ENCODE measurements around the gene GPANK1. TPM values are rescaled to one million over a fixed set of nuclear protein-coding genes. Genes with fewer than 3 reads are reported as not detected.
A peak's percentile ranks its signal among the peaks of the same experiment; 100 is the strongest.

The GPANK1 gene
- total and polyA plus RNA-seq, 5 donors: 16.8 to 24.6 (median 22.2) TPM

GRCh38 chr6:31634969-31635575 is 29.7 kb downstream of the GPANK1 start:
- DNase-seq: no peak
- ATAC-seq: no peak
- H3K9me3 ChIP-seq (ENCODE audit: control insufficient read depth, low read length): no peaks in the 10 kb centered on the region
- H3K27ac ChIP-seq (ENCODE audit: low read length): no peak overlapping the region
- H3K27me3 ChIP-seq (ENCODE audit: control insufficient read depth, insufficient read depth): no peaks in the 10 kb centered on the region
- intact Hi-C loops (cut with DNase I): no loop called here
- 69% methylated on average over 11 of the region's 11 CpGs for WGBS
- no peak overlapping the region for H3K4me3 ChIP-seq (ENCODE audit: low read length)
- no peaks in the 10 kb centered on the region for H3K4me1 ChIP-seq (ENCODE audit: control insufficient read depth, insufficient read depth, low read length)

- 84% methylated on average over 3 of the region's 3 CpGs for WGBS
- H3K4me3 ChIP-seq (ENCODE audit: low read length): no peak overlapping the region
- no peaks in the 10 kb centered on the region for H3K4me1 ChIP-seq (ENCODE audit: control insufficient read depth, insufficient read depth, low read length)
- no peaks in the 10 kb centered on the region for H3K27me3 ChIP-seq (ENCODE audit: control insufficient read depth, insufficient read depth)
- intact Hi-C loops (cut with DNase I): no loop called here
- no peaks in the 10 kb centered on the region for H3K9me3 ChIP-seq (ENCODE audit: control insufficient read depth, low read length)
- ATAC-seq: no peak
- DNase-seq: no peak
- no peak overlapping the region for H3K27ac ChIP-seq (ENCODE audit: low read length)
Observed at GRCh38 chr6:31634131-31634530, 30.7 kb downstream of the GPANK1 start.

GRCh38 chr6:31633447-31633846 is 31.4 kb downstream of the GPANK1 start:
- no peak overlapping the region for H3K4me3 ChIP-seq (ENCODE audit: low read length)
- no peak for ATAC-seq
- H3K27ac ChIP-seq (ENCODE audit: low read length): no peak overlapping the region
- intact Hi-C loops (cut with DNase I): no loop called here
- WGBS: 78% methylated on average over 7 of the region's 7 CpGs
- no peaks in the 10 kb centered on the region for H3K9me3 ChIP-seq (ENCODE audit: control insufficient read depth, low read length)
- no peaks in the 10 kb centered on the region for H3K4me1 ChIP-seq (ENCODE audit: control insufficient read depth, insufficient read depth, low read length)
- DNase-seq: peak in 1 of 3 donors; percentile 34
- H3K27me3 ChIP-seq (ENCODE audit: control insufficient read depth, insufficient read depth): no peaks in the 10 kb centered on the region

GRCh38 chr6:31632279-31632946 is 32.4 kb downstream of the GPANK1 start:
- H3K27me3 ChIP-seq (ENCODE audit: control insufficient read depth, insufficient read depth): no peaks in the 10 kb centered on the region
- H3K4me3 ChIP-seq (ENCODE audit: low read length): no peak overlapping the region
- no peaks in the 10 kb centered on the region for H3K4me1 ChIP-seq (ENCODE audit: control insufficient read depth, insufficient read depth, low read length)
- no peaks in the 10 kb centered on the region for H3K9me3 ChIP-seq (ENCODE audit: control insufficient read depth, low read length)
- intact Hi-C loops (cut with DNase I): no loop called here
- peak in 1 of 3 donors; percentile 48 for DNase-seq
- no peak overlapping the region for H3K27ac ChIP-seq (ENCODE audit: low read length)
- ATAC-seq: peak in 1 of 2 donors; percentile 2
- 88% methylated on average over 26 of the region's 26 CpGs for WGBS

GRCh38 chr6:31631681-31632278 is 33.0 kb downstream of the GPANK1 start:
- intact Hi-C loops (cut with DNase I): no loop called here
- WGBS: 89% methylated on average over 32 of the region's 32 CpGs
- H3K4me3 ChIP-seq (ENCODE audit: low read length): no peak overlapping the region
- H3K4me1 ChIP-seq (ENCODE audit: control insufficient read depth, insufficient read depth, low read length): no peaks in the 10 kb centered on the region
- H3K27ac ChIP-seq (ENCODE audit: low read length): no peak overlapping the region
- ATAC-seq (peak; percentile 7 to 11), DNase-seq (peak in 1 of 3 donors; percentile 55)
- H3K27me3 ChIP-seq (ENCODE audit: control insufficient read depth, insufficient read depth): no peaks in the 10 kb centered on the region
- no peaks in the 10 kb centered on the region for H3K9me3 ChIP-seq (ENCODE audit: control insufficient read depth, low read length)

- intact Hi-C loops (cut with DNase I): no loop called here
- no peaks in the 10 kb centered on the region for H3K4me1 ChIP-seq (ENCODE audit: control insufficient read depth, insufficient read depth, low read length)
- H3K9me3 ChIP-seq (ENCODE audit: control insufficient read depth, low read length): no peaks in the 10 kb centered on the region
- H3K4me3 ChIP-seq (ENCODE audit: low read length): no peak overlapping the region
- H3K27ac ChIP-seq (ENCODE audit: low read length): no peak overlapping the region
- no peaks in the 10 kb centered on the region for H3K27me3 ChIP-seq (ENCODE audit: control insufficient read depth, insufficient read depth)
- DNase-seq (peak in 1 of 3 donors; percentile 40), ATAC-seq (peak in 1 of 2 donors; percentile 3)
- 82% methylated on average over 16 of the region's 16 CpGs for WGBS
Observed at GRCh38 chr6:31631209-31631608, 33.6 kb downstream of the GPANK1 start.

- Histone ChIP-seq H3K27ac (ENCODE audit: low read length) (no peak overlapping the region), H3K9me3 (ENCODE audit: control insufficient read depth, low read length) (no peaks in the 10 kb centered on the region), H3K4me1 (ENCODE audit: control insufficient read depth, insufficient read depth, low read length) (no peaks in the 10 kb centered on the region), H3K27me3 (ENCODE audit: control insufficient read depth, insufficient read depth) (no peaks in the 10 kb centered on the region), H3K4me3 (ENCODE audit: low read length) (no peak overlapping the region)
- intact Hi-C loops (cut with DNase I): no loop called here
- WGBS: 91% methylated on average over 25 of the region's 25 CpGs
- peak in 1 of 3 donors; percentile 18 for DNase-seq
- ATAC-seq: peak in 1 of 2 donors; percentile 1
Observed at GRCh38 chr6:31630177-31630934, 34.4 kb downstream of the GPANK1 start.

GRCh38 chr6:31629014-31629413 is 35.8 kb downstream of the GPANK1 start:
- no peaks in the 10 kb centered on the region for H3K9me3 ChIP-seq (ENCODE audit: control insufficient read depth, low read length)
- no peak overlapping the region for H3K27ac ChIP-seq (ENCODE audit: low read length)
- DNase-seq (no peak), ATAC-seq (no peak)
- intact Hi-C loops (cut with DNase I): no loop called here
- no peaks in the 10 kb centered on the region for H3K27me3 ChIP-seq (ENCODE audit: control insufficient read depth, insufficient read depth)
- no peak overlapping the region for H3K4me3 ChIP-seq (ENCODE audit: low read length)
- no peaks in the 10 kb centered on the region for H3K4me1 ChIP-seq (ENCODE audit: control insufficient read depth, insufficient read depth, low read length)
- 86% methylated on average over 7 of the region's 7 CpGs for WGBS

GRCh38 chr6:31627690-31628287 is 37.0 kb downstream of the GPANK1 start:
- Histone ChIP-seq H3K9me3 (ENCODE audit: control insufficient read depth, low read length) (no peaks in the 10 kb centered on the region), H3K4me1 (ENCODE audit: control insufficient read depth, insufficient read depth, low read length) (no peaks in the 10 kb centered on the region), H3K4me3 (ENCODE audit: low read length) (no peak overlapping the region), H3K27me3 (ENCODE audit: control insufficient read depth, insufficient read depth) (no peaks in the 10 kb centered on the region), H3K27ac (ENCODE audit: low read length) (no peak overlapping the region)
- intact Hi-C loops (cut with DNase I): no loop called here
- 96% methylated on average over 19 of the region's 19 CpGs for WGBS
- no peak for DNase-seq
- no peak for ATAC-seq

- DNase-seq (no peak), ATAC-seq (no peak)
- no peak overlapping the region for H3K27ac ChIP-seq (ENCODE audit: low read length)
- H3K4me1 ChIP-seq (ENCODE audit: control insufficient read depth, insufficient read depth, low read length): no peaks in the 10 kb centered on the region
- 86% methylated on average over 10 of the region's 10 CpGs for WGBS
- no peaks in the 10 kb centered on the region for H3K27me3 ChIP-seq (ENCODE audit: control insufficient read depth, insufficient read depth)
- no peaks in the 10 kb centered on the region for H3K9me3 ChIP-seq (ENCODE audit: control insufficient read depth, low read length)
- H3K4me3 ChIP-seq (ENCODE audit: low read length): no peak overlapping the region
- intact Hi-C loops (cut with DNase I): no loop called here
Observed at GRCh38 chr6:31626952-31627351, 37.8 kb downstream of the GPANK1 start.
